Lung (tissue), 12 donors: ENCODE measurements around the gene PNLIP. TPM values are rescaled to one million over a fixed set of nuclear protein-coding genes. Genes with fewer than 3 reads are reported as not detected.

ENCODE experiments used
- ATAC-seq: fragments of 200-7000 bp; cut with Tn5 transposase; one replicate; pipeline ENCODE4 v1.9.1; 2020; ENCODE audit warnings: moderate number of reproducible peaks; ENCODE audit not compliant: insufficient read depth, low FRiP score
- DNase-seq, 3 donors: peaks; one replicate each; pipeline ENCODE4 v3.0.0-alpha.2; 2013 to 2017
- H3K27ac ChIP-seq, 2 donors: one replicate each; pipeline ENCODE4 v1.5.1; 2013; ENCODE audit warnings: mild to moderate bottlenecking in 2 of 2, moderate library complexity in 2 of 2, control low read depth in 1 of 2, inconsistent platforms in 1 of 2, low read depth in 1 of 2, low read length in 1 of 2
- H3K27me3 ChIP-seq, 3 donors: one replicate each; pipeline ENCODE4 v1.5.1; 2013; ENCODE audit warnings: low read length in 2 of 3; ENCODE audit not compliant: control insufficient read depth in 3 of 3, insufficient read depth in 3 of 3
- H3K36me3 ChIP-seq, 4 donors: one replicate each; pipeline ENCODE4 v1.5.1; 2013; ENCODE audit warnings: low read length in 4 of 4, mild to moderate bottlenecking in 1 of 4, moderate library complexity in 1 of 4; ENCODE audit not compliant: control insufficient read depth in 4 of 4, insufficient read depth in 4 of 4
- H3K4me1 ChIP-seq, 5 donors: one replicate each; pipeline ENCODE4 v1.5.1; 2013; ENCODE audit warnings: low read length in 5 of 5, mild to moderate bottlenecking in 2 of 5, moderate library complexity in 1 of 5; ENCODE audit not compliant: control insufficient read depth in 5 of 5, insufficient read depth in 5 of 5
- H3K4me3 ChIP-seq: one replicate; pipeline ENCODE4 v1.5.1; 2013; ENCODE audit warnings: mild to moderate bottlenecking, control low read depth, moderate library complexity
- H3K9ac ChIP-seq, 2 donors: one replicate each; pipeline ENCODE4 v1.5.1; 2013; ENCODE audit warnings: low read length in 2 of 2, control low read depth in 1 of 2; ENCODE audit not compliant: insufficient read depth in 1 of 2
- H3K9me3 ChIP-seq, 4 donors: one replicate each; pipeline ENCODE4 v1.5.1; 2013; ENCODE audit warnings: low read length in 3 of 4, mild to moderate bottlenecking in 1 of 4, moderate library complexity in 1 of 4; ENCODE audit not compliant: control insufficient read depth in 4 of 4, insufficient read depth in 3 of 4
- CTCF ChIP-seq: IDR thresholded peaks from 2 replicates; pipeline ENCODE4 v1.5.1; 2012; ENCODE audit warnings: mild to moderate bottlenecking; ENCODE audit errors: control extremely low read depth, extremely low read depth
- WGBS, 2 donors: extraction: QIAGEN DNeasy Blood & Tissue Kit; methylation state at CpG; one replicate each; pipeline ENCODE4 v1.1.7; 2013; 5-methylcytosine and 5-hydroxymethylcytosine counted together
- polyA plus RNA-seq, 2 donors: library from polyadenylated mRNA; stranded (reverse); fragments of 200-250 nt; gene quantifications; one replicate each; pipeline ENCODE4 v1.2.1, GENCODE V29; 2013
- total RNA-seq, 2 donors: library from RNA; depleted of rRNA in 1 of 2; stranded (reverse); fragments of >200 nt in 1 of 2; gene quantifications; one replicate each; pipeline ENCODE4 v1.2.1, GENCODE V29; 2014 to 2021
- donor health status: control.
- donor health status: control.
- donor health status: Bipolar disorder and iron deficiency.
- donor health status: healthy.
- donor health status: DM: yes; HTN: yes; CAD: no.

The PNLIP gene
- total and polyA plus RNA-seq, 4 donors = 0.14 to 2.9 TPM; not detected in 2

GRCh38 chr10:116589926-116590325 is 44.2 kb downstream of the PNLIP start:
- no peaks in the 10 kb centered on the region for H3K27me3 ChIP-seq
- H3K36me3 ChIP-seq = no peaks in the 10 kb centered on the region
- H3K4me3 ChIP-seq = no peak overlapping the region
- peaks cover 0 to 5% (median 0%) of the 10 kb centered on the region in 4 donors for H3K9me3 ChIP-seq
- no peaks in the 10 kb centered on the region for H3K4me1 ChIP-seq
- no peak overlapping the region for H3K9ac ChIP-seq
- DNase-seq = peak; percentile 33 to 83 (median 50)
- TF ChIP-seq CTCF = no peak
- ATAC-seq = peak; percentile 58
- no peak overlapping the region for H3K27ac ChIP-seq
- whole genome bisulfite sequencing, 2 donors = 64 to 89% methylated on average over 2 of the region's 2 CpGs

GRCh38 chr10:116590590-116591444 is 45.1 kb downstream of the PNLIP start, which contains the start of gene PNLIPRP1:
TSS of gene PNLIPRP1 (plus strand) at chr10:116590959. CDS start at chr10:116591130, 171 bp downstream.
- DNase-seq = peak in 1 of 3 donors; percentile 12
- H3K9ac ChIP-seq = no peak within 1 kb of the TSS
- H3K4me1 ChIP-seq = no peaks in the 10 kb centered on the region
- ATAC-seq = no peak
- no peak for TF ChIP-seq CTCF
- H3K36me3 ChIP-seq = no peaks in the 10 kb centered on the region
- H3K27me3 ChIP-seq = no peaks in the 10 kb centered on the region
- no peak within 1 kb of the TSS for H3K4me3 ChIP-seq
- H3K9me3 ChIP-seq = peaks cover 0 to 5% (median 0%) of the 10 kb centered on the region in 4 donors
- no peak within 1 kb of the TSS for H3K27ac ChIP-seq
- WGBS, 2 donors = 66 to 87% methylated on average over 9 of the region's 9 CpGs

GRCh38 chr10:116593139-116593740 is 47.5 kb downstream of the PNLIP start:
- 88 to 89% methylated on average over 5 of the region's 5 CpGs for WGBS, 2 donors
- no peak for ATAC-seq

More at GRCh38 chr10:116593139-116593740, 47.5 kb downstream of the PNLIP start:
- Histone ChIP-seq H3K9me3 (peaks cover 0 to 5% (median 0%) of the 10 kb centered on the region in 4 donors), H3K9ac (no peak overlapping the region), H3K27me3 (no peaks in the 10 kb centered on the region), H3K4me1 (no peaks in the 10 kb centered on the region), H3K27ac (no peak overlapping the region), H3K4me3 (no peak overlapping the region), H3K36me3 (no peaks in the 10 kb centered on the region)
- no peak for TF ChIP-seq CTCF
- no peak for DNase-seq
